NCI-H226 (cell line): ENCODE data around the gene TSR1.

Experiments
- DNase-seq: peaks from one replicate; pipeline ENCODE4 v3.0.0-alpha.2; 2015

Gene TSR1

GRCh38 chr17:2368359-2368758 is 32.1 kb upstream of the TSR1 start:
- DNase-seq: no peak

GRCh38 chr17:2366747-2367494 is 30.7 kb upstream of the TSR1 start:
- DNase-seq: no peak

GRCh38 chr17:2365132-2365531 is 28.9 kb upstream of the TSR1 start:
- DNase-seq: no peak

GRCh38 chr17:2364763-2365116 is 28.5 kb upstream of the TSR1 start:
- no peak for DNase-seq

GRCh38 chr17:2363851-2364762 is 27.9 kb upstream of the TSR1 start:
- DNase-seq: no peak

GRCh38 chr17:2363318-2363717 is 27.1 kb upstream of the TSR1 start:
- no peak for DNase-seq

- no peak for DNase-seq
Observed at GRCh38 chr17:2362881-2363280, 26.6 kb upstream of the TSR1 start.

GRCh38 chr17:2362416-2362815 is 26.2 kb upstream of the TSR1 start:
- no peak for DNase-seq

- no peak for DNase-seq
Observed at GRCh38 chr17:2362016-2362415, 25.8 kb upstream of the TSR1 start.

- DNase-seq: no peak
Observed at GRCh38 chr17:2361010-2361760, 24.9 kb upstream of the TSR1 start.

GRCh38 chr17:2357931-2358434 is 21.7 kb upstream of the TSR1 start:
- no peak for DNase-seq

GRCh38 chr17:2357237-2357636 is 21.0 kb upstream of the TSR1 start:
- DNase-seq: no peak

- DNase-seq: no peak
Observed at GRCh38 chr17:2354311-2354710, 18.1 kb upstream of the TSR1 start.

- DNase-seq: no peak
Observed at GRCh38 chr17:2351269-2351668, 15.0 kb upstream of the TSR1 start.

- DNase-seq: peak; percentile 38
Observed at GRCh38 chr17:2347805-2348685, 11.8 kb upstream of the TSR1 start.

GRCh38 chr17:2346475-2346874 is 10.2 kb upstream of the TSR1 start:
- no peak for DNase-seq

- no peak for DNase-seq
Observed at GRCh38 chr17:2344528-2344927, 8.3 kb upstream of the TSR1 start.

- no peak for DNase-seq
Observed at GRCh38 chr17:2343421-2343820, 7.2 kb upstream of the TSR1 start.

- no peak for DNase-seq
Observed at GRCh38 chr17:2338315-2338657, 2.0 kb upstream of the TSR1 start.

GRCh38 chr17:2337544-2338314 is 1.5 kb upstream of the TSR1 start:
- DNase-seq: peak; percentile 64

GRCh38 chr17:2336852-2337543 is 741 bp upstream of the TSR1 start, which contains the start of gene SGSM2:
Gene SGSM2 (plus strand): TSS chr17:2337501. CDS start chr17:2337689, 188 bp downstream.
- peak; percentile 47 for DNase-seq
